Measurements from ENCODE around the gene DSCAML1.
A peak's percentile ranks its signal among the peaks of the same experiment; 100 is the strongest.
"Not testable (repeated sequence)": the region's sequence is repeated elsewhere in the genome, so short reads cannot be mapped to it uniquely, and the experiment has no call there.

The DSCAML1 gene

DNA sequence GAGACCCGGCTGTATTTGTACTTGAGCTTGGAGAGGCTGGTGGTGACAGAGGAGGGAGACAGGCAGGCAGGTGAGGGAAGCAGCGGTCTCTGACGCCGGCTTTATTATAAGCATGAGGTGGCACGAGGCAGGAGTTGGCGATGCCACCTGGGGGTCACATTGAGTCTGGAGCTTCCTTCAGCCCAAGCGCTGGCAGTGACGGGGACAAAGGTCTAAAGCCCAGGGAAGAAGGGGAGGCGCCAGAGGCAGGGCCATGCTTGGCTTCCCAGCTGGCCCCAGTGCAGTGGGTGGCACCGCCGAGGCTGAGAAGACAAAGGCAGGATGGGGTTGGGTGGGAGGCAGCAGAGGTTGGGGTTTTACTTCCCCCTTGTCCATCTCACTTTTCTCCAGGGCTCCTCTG is 23.1 kb upstream of the DSCAML1 start:
- no peak for FAIRE-seq
- no peak for DNase-seq (ENCODE audit: low spot score)

DNA sequence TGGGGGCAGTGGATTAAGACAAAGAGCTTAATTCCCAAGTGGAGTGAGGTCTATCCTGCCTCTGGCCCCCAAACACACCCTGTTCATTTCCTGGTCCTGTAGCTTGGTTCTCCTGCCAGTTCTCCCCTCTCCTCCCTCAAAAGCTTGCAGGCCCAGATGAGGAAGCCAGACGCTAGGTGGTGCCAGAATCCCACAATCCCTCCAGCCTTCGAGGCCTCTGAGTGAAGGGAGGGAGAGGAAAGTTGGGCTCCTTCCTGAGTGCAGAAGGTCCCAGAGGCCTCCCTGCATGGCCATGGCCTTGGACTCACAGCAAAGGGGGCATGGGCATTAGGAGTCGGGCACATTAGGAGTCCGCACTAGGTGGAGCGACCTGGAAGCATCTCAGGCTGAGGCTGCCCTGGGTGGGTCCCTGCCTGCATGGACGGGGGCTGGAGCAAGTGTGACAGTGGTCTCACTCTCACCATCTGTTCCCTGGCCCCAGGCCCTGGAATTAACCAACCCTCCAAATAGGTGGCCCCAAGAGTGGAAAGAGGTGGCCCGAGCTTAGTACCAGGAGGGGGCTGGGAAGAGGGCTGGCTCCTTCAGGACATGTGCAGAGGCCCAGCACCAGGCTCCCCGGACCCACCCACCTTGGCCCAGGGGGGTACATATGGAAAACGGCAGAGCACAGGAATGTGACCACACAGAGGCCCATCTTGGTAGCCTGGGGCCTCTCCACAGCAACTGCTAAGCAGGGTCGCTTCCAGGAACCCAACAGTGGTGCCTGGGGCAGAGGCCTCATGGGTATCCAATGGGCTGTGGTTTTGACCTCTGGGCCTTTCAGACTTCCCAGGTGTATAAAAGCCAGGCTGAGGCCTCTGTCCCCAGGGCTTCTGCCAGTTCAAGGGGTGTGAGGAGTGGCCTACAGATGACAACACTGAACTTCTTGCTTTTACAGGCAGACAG is 22.4 kb upstream of the DSCAML1 start:
- DNase-seq (ENCODE audit: low spot score) = peak; percentile 55
- no peak for FAIRE-seq

DNA sequence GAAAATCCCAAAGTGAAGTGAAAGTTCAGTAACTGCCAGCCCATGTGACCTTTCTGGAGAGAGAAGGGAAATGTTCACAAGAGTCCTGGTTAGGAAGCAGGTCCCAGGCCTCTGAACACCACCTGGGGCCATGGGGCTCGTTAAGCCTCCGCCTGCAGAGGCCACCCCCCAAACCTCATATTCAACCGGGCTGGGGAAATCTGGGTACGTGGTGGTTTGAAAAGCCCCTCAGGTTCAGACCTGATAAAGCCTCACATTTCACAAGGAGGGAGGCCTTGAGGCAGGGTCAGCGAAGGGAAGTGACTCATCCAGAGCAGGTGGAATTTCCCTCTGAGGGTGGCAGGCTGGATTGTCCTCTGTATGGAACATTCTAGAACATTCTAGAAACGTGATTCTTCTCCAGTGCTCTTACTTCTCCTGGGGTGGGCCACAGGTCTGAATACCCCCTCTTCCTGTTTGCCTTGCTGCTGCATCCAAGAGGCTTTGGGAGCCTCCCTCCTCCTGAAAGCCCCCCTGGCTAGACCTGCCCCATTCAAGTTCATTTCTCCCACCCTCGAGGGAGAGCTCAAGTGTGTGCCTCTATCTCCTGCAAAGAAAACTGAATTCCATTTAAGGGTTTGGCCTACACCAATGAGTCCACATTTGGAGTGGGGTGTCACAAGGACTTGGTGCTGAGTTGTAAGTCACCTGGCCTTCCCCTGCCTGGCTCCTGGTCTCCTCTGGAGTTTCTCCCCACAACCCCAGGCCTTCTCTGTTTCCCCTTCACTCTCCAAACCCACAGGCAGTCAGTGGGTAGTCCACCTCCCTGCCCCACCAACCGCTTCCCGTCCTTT is 21.2 kb upstream of the DSCAML1 start:
- FAIRE-seq = no peak
- DNase-seq (ENCODE audit: low spot score) = peak; percentile 43

DNA sequence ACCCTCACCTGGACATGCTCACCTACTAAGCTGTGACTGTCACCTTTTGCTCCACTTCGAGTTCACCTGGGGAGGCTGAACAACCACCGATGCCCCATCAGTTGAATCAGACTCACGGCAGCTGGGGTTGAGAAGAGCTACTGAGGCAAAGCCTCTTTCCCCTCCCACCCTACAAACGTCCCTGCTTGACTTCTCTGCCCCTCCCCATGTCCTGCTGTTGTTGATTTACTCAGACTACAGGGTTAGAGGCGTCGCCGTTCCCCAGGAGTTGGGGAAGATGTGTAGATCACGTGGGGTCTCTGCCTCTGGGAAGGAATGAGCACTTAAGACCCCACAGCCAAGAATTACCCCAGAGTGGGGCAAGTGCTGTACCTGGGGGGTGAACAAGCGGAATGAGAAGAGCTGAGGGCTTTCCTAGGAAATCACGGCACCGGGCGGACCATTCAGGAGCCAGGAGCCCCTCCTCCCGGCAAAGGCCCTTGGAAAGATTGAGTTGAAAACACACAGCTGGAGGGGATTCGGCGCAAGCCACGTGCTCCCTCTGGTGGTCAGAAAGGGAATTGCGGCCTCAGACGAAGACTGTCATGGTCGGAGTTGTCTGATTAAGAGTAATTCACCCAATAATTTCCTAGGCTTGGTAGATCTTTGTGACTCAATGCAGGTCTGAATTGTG is 20.5 kb upstream of the DSCAML1 start:
- peak; percentile 74 for DNase-seq (ENCODE audit: low spot score)
- peak; percentile 84 for FAIRE-seq

GRCh38 chr11:117816846-117817367 is 19.9 kb upstream of the DSCAML1 start:
- FAIRE-seq = no peak
- DNase-seq (ENCODE audit: low spot score) = no peak

- DNase-seq (ENCODE audit: low spot score) = peak; percentile 52
- no peak for FAIRE-seq
Measured at GRCh38 chr11:117816151-117816741, 19.2 kb upstream of the DSCAML1 start.

- DNase-seq (ENCODE audit: low spot score) (peak; percentile 22), FAIRE-seq (no peak)
Measured at GRCh38 chr11:117815262-117815803, 18.3 kb upstream of the DSCAML1 start.

GRCh38 chr11:117814766-117815261 is 17.8 kb upstream of the DSCAML1 start:
- FAIRE-seq = peak; percentile 94
- peak; percentile 86 for DNase-seq (ENCODE audit: low spot score)

DNA sequence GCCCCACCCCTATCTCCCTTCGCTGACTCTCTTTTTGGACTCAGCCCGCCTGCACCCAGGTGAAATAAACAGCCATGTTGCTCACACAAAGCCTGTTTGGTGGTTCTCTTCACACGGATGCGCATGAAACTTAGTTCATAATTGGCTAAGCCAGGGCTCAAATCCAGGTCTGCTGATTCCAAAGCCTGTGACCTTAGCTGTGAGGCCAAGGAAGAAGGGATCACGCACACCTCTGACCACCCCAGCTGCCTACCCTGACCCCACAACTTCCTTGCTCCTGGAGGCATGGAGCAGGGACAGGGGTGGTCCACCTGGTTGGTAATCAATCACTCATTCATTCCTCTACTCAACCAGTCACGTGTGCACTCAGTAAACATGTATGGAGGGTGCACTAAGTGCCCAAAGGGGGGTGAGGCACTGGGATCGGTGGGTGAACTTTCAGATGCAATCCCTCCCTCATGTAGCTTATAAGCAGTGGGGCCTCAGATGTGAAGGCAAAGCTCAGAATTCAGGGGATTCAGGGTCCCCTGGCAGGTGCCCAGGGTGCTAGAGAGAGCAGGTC is 17.3 kb upstream of the DSCAML1 start:
- peak; percentile 28 for FAIRE-seq
- no peak for DNase-seq (ENCODE audit: low spot score)

DNA sequence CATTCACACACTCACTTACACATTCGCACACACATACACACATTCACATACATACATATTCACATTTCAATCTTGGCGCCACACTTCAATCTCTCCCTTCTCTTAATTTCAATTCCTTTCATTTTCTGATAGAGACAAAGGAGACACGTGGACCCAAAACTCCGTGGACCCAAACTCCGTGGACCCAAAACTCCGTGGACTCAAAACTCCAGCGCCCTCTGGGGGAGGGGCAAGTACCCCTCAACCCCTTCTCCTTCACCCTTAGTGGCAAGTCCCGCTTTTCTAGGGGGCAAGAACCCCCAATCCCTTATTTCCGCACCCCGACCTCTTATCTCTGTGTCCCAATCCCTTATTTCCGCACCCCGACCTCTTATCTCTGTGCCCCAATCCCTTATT is 13.0 kb upstream of the DSCAML1 start:
- not testable (repeated sequence) for DNase-seq (ENCODE audit: low spot score); FAIRE-seq

GRCh38 chr11:117809236-117810055 is 12.4 kb upstream of the DSCAML1 start:
- DNase-seq (ENCODE audit: low spot score) = peak; percentile 42
- FAIRE-seq = no peak

- no peak for FAIRE-seq
- DNase-seq (ENCODE audit: low spot score) = no peak
Measured at GRCh38 chr11:117808784-117809183, 11.8 kb upstream of the DSCAML1 start.

DNA sequence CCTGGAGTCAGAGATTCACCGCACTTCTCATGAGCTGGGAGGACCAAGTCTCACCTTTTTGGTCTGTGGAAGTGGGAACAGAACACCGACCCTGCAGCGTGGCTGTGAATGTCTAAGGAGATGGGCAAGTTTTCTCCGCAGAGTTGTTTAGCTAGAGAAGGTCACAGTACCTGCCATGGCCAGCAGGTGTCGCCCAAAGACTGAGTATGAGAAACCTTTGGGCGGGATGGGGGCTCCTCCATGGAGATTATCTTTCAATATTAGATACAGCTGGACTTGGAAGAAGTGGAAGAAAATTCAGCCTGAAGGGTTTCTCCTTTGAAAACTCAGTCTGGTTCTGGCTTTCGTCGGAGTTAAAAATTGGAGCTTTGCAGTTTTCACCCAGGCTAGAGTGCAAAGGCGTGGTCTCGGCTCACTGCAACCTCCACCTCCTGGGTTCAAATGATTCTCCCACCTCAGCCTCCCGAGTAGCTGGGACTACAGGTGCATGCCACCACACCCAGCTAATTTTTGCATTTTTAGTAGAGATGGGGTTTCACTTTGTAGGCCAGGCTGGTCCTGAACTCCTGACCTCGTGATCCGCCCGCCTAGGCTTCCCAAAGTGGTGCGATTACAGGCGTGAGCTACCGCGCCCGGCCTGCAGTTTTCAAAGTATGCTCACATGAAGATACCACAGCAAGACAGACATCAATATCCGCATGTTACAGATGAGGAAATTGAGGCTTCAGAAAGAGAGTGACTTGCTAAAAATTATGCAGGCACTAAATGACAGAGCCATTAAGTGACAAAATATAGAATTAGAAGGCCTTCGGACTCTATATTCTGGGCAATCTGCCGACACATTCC is 10.7 kb upstream of the DSCAML1 start:
- peak; percentile 38 for DNase-seq (ENCODE audit: low spot score)
- no peak for FAIRE-seq

DNA sequence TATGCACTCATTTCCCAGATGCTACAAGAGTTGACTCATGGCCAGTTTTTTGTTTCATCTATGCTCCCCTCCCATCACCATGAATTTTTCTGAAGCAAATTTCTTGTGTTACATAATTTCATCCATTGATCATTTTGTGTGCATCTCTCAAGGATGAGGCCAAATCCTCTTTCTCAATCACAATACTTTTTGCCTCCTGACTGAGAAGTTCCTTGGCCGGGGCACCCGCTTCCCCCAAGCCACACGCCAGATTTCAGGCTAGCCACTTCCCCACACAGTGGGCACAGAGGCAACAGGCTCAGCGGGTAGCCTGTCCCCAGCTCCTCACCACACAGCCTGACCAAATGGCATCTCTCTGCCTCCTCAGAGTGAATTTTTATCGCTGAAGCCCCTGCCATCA is 9.8 kb upstream of the DSCAML1 start:
- FAIRE-seq (no peak), DNase-seq (ENCODE audit: low spot score) (no peak)

- DNase-seq (ENCODE audit: low spot score) (no peak), FAIRE-seq (no peak)
Measured at GRCh38 chr11:117805045-117805444, 8.0 kb upstream of the DSCAML1 start.

GRCh38 chr11:117803896-117804295 is 6.9 kb upstream of the DSCAML1 start:
- FAIRE-seq (no peak), DNase-seq (ENCODE audit: low spot score) (no peak)

GRCh38 chr11:117799634-117800033 is 2.6 kb upstream of the DSCAML1 start:
- DNase-seq (ENCODE audit: low spot score) (no peak), FAIRE-seq (no peak)

- FAIRE-seq (no peak), DNase-seq (ENCODE audit: low spot score) (no peak)
Measured at GRCh38 chr11:117796456-117796871, 552 bp downstream of the DSCAML1 start.

All from RCC 7860 (cell line).